HL-60 (cell line): ENCODE results near the gene LNPEP.

ENCODE experiments used
- CTCF ChIP-seq: IDR thresholded peaks from one replicate; pipeline ENCODE4 v1.5.1; 2011; ENCODE audit warnings: low read length, control low read depth, inconsistent platforms; ENCODE audit not compliant: insufficient read depth
- GABPA ChIP-seq: IDR thresholded peaks from 2 replicates; pipeline ENCODE4 v1.6.1; 2012; ENCODE audit warnings: low read depth
- POLR2AphosphoS5 ChIP-seq: IDR thresholded peaks from 2 replicates; pipeline ENCODE4 v1.6.1; 2012; ENCODE audit warnings: low read depth

- TF ChIP-seq POLR2AphosphoS5 (no peak), CTCF (no peak), GABPA (no peak)
Observed at GRCh38 chr5:97072696-97073095, 136.8 kb downstream of the LNPEP start.
